ENCODE data around the gene ZNF608. TPM values are rescaled to one million over a fixed set of nuclear protein-coding genes. Genes with fewer than 3 reads are reported as not detected.

Gene ZNF608
- total and polyA plus RNA-seq, 9 of the 15 experiments (the other 6 are each of a cell fraction or from before 2014, with no cell fraction given) = 0.38 to 1.5 (median 1.00) TPM

DNA sequence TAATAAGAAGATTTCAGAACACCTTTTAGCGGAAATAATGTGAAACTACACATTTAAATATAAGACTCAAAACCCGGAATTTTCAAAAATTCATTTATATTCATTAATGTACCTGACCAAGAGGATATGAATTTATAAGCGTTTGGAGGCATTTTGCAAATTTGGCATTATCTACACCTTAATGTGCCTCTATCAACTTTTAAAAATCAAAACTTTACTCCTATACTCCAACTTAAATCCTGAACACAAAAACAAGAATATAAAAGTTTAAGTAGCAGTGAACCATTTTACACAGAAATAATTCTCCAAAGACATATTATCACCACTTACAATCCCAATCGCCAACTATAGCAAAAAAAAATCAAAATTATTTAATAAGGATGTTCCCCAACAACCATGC lies 3.9 kb downstream of the ZNF608 start (continued):
- TF ChIP-seq, protein P1, sequence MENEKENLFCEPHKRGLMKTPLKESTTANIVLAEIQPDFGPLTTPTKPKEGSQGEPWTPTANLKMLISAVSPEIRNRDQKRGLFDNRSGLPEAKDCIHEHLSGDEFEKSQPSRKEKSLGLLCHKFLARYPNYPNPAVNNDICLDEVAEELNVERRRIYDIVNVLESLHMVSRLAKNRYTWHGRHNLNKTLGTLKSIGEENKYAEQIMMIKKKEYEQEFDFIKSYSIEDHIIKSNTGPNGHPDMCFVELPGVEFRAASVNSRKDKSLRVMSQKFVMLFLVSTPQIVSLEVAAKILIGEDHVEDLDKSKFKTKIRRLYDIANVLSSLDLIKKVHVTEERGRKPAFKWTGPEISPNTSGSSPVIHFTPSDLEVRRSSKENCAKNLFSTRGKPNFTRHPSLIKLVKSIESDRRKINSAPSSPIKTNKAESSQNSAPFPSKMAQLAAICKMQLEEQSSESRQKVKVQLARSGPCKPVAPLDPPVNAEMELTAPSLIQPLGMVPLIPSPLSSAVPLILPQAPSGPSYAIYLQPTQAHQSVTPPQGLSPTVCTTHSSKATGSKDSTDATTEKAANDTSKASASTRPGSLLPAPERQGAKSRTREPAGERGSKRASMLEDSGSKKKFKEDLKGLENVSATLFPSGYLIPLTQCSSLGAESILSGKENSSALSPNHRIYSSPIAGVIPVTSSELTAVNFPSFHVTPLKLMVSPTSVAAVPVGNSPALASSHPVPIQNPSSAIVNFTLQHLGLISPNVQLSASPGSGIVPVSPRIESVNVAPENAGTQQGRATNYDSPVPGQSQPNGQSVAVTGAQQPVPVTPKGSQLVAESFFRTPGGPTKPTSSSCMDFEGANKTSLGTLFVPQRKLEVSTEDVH (IDR thresholded peaks at IDR 0.05; ENCODE audit: low read depth, partially characterized antibody) = no peak
- no peak for TF ChIP-seq HEY1 (CRISPR knock-in tag; IDR thresholded peaks at IDR 0.05; ENCODE audit: borderline replicate concordance)
- no peak for TF ChIP-seq ZNF124 (CRISPR knock-in tag; IDR thresholded peaks at IDR 0.05)
- no peak for TF ChIP-seq CHCHD3 (CRISPR knock-in tag; IDR thresholded peaks at IDR 0.05)
- no peak for TF ChIP-seq ESRRB (CRISPR knock-in tag; IDR thresholded peaks at IDR 0.05; ENCODE audit: borderline replicate concordance)
- TF ChIP-seq HIVEP1 (CRISPR knock-in tag; IDR thresholded peaks at IDR 0.05) = no peak
- TF ChIP-seq PTTG1 (tag; IDR thresholded peaks at IDR 0.05; ENCODE audit: low read depth) = no peak
- no peak for TF ChIP-seq JUND (IDR thresholded peaks at IDR 0.05; ENCODE audit: borderline replicate concordance, low read depth, low read length)
- no peak for TF ChIP-seq JUND (tag; IDR thresholded peaks at IDR 0.05; ENCODE audit: borderline replicate concordance, low read depth, low read length)
- TF ChIP-seq ZNF165 (CRISPR knock-in tag; IDR thresholded peaks at IDR 0.05; ENCODE audit: borderline replicate concordance) = no peak
- TF ChIP-seq MCM5 (IDR thresholded peaks at IDR 0.05; ENCODE audit: low read depth) = no peak
- TF ChIP-seq GATA2 (CRISPR knock-in tag; IDR thresholded peaks at IDR 0.05) = no peak
